Measurements from ENCODE around the gene FKBP4. TPM values are rescaled to one million over a fixed set of nuclear protein-coding genes. Genes with fewer than 3 reads are reported as not detected.

The FKBP4 gene
- total and polyA plus RNA-seq, 7 donors, result 62.4 to 122 (median 86.2) TPM

DNA sequence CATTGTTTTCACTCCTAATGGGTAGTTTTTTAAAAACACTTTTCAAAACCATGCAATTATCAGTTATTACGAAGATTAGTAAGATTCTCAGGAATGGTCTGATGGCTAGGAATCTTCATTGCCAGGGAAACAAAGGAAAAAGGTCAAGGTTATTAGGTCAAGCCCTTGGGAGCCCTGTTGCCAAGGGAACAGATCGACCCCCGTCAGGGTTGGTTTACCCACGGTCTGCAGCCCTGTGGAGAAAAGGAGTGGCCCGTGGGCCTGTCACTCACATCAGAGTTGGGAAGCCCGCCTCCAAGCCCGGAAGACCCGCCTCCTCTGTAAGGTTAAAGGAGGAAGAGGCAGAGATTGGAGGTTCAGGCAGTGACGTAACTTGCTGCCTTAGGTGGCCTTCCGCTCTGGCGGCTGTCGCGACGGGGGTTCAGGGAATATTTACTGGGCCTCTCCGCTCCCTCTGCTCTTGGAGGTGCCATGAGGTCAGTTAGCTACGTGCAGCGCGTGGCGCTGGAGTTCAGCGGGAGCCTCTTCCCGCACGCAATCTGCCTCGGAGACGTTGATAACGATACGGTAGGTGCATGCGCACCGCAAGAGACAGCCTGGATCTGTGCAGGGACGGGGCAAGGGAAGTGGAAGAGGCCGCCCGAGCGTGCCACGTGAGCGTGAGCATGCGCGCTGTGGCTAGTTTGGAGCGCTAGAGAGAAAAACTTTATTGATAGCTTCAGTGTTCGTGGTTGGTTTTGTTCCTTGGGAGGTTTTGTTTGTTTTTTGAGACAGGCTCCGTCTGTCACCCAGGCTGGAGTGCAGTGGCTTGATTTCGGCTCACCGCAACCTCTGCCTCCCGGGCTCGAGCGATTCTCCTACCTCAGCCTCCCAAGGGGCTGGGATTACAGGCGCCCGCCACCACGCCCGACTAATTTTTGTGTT lies 17.8 kb downstream of the FKBP4 start, which contains the start of gene ITFG2:
Gene ITFG2 (plus strand): TSS at position 379 of the 924 bp plus-strand sequence. CDS start 93 bp downstream, at position 472.
- peaks cover 15% of the 10 kb centered on the region for H3K4me1 ChIP-seq
- no peaks in the 10 kb centered on the region for H3K27me3 ChIP-seq (ENCODE audit: insufficient read depth in 3 of 3, low read length in 2 of 3)
- H3K9me3 ChIP-seq, result no peaks in the 10 kb centered on the region
- peaks cover 0 to 17% of the 10 kb centered on the region in 2 donors for H3K36me3 ChIP-seq (ENCODE audit: insufficient read depth in 1 of 2, low read depth in 1 of 2)
- DNase-seq (peak; percentile 98 to 99), ATAC-seq (peak; percentile 95 to 98 (median 96))
- H3K27ac ChIP-seq, result peak within 1 kb of the TSS; percentile 94
- peak within 1 kb of the TSS; percentile 81 for H3K4me3 ChIP-seq
- intact Hi-C loops (cut with DNase I), result no loop called here
- TF ChIP-seq, protein P1, sequence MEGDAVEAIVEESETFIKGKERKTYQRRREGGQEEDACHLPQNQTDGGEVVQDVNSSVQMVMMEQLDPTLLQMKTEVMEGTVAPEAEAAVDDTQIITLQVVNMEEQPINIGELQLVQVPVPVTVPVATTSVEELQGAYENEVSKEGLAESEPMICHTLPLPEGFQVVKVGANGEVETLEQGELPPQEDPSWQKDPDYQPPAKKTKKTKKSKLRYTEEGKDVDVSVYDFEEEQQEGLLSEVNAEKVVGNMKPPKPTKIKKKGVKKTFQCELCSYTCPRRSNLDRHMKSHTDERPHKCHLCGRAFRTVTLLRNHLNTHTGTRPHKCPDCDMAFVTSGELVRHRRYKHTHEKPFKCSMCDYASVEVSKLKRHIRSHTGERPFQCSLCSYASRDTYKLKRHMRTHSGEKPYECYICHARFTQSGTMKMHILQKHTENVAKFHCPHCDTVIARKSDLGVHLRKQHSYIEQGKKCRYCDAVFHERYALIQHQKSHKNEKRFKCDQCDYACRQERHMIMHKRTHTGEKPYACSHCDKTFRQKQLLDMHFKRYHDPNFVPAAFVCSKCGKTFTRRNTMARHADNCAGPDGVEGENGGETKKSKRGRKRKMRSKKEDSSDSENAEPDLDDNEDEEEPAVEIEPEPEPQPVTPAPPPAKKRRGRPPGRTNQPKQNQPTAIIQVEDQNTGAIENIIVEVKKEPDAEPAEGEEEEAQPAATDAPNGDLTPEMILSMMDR (IDR thresholded peaks at IDR 0.05), result no peak
- 0 to 1% (median 0%) methylated on average over 48 of the region's 48 CpGs for WGBS, 3 donors

GRCh38 chr12:2813214-2814185 lies 18.7 kb downstream of the FKBP4 start:
- intact Hi-C loops (cut with DNase I), result no loop called here
- peak overlapping the region; percentile 81 for H3K4me3 ChIP-seq
- no peaks in the 10 kb centered on the region for H3K9me3 ChIP-seq
- peaks cover 15% of the 10 kb centered on the region for H3K4me1 ChIP-seq
- WGBS, 3 donors, result 14 to 20% (median 15%) methylated on average over 10 of the region's 10 CpGs
- peaks cover 0 to 23% of the 10 kb centered on the region in 2 donors for H3K36me3 ChIP-seq (ENCODE audit: insufficient read depth in 1 of 2, low read depth in 1 of 2)
- DNase-seq (no peak), ATAC-seq (peak; percentile 30 to 60 (median 32))
- H3K27me3 ChIP-seq (ENCODE audit: insufficient read depth in 3 of 3, low read length in 2 of 3), result no peaks in the 10 kb centered on the region
- H3K27ac ChIP-seq, result peak overlapping the region; percentile 94
- TF ChIP-seq, protein P1 (IDR thresholded peaks at IDR 0.05), result peak; percentile 49

GRCh38 chr12:2819810-2820209 lies 25.0 kb downstream of the FKBP4 start:
- no peak overlapping the region for H3K4me3 ChIP-seq
- H3K36me3 ChIP-seq (ENCODE audit: insufficient read depth in 1 of 2, low read depth in 1 of 2), result peaks cover 4 to 85% of the 10 kb centered on the region in 2 donors
- H3K27me3 ChIP-seq (ENCODE audit: insufficient read depth in 3 of 3, low read length in 2 of 3), result no peaks in the 10 kb centered on the region
- H3K27ac ChIP-seq, result no peak overlapping the region
- TF ChIP-seq, protein P1 (IDR thresholded peaks at IDR 0.05), result no peak
- H3K9me3 ChIP-seq, result no peaks in the 10 kb centered on the region
- peaks cover 6% of the 10 kb centered on the region for H3K4me1 ChIP-seq
- 90 to 96% (median 91%) methylated on average over 15 of the region's 15 CpGs for WGBS, 3 donors
- ATAC-seq, result no peak
- intact Hi-C loops (cut with DNase I), result no loop called here
- DNase-seq, result no peak

DNA sequence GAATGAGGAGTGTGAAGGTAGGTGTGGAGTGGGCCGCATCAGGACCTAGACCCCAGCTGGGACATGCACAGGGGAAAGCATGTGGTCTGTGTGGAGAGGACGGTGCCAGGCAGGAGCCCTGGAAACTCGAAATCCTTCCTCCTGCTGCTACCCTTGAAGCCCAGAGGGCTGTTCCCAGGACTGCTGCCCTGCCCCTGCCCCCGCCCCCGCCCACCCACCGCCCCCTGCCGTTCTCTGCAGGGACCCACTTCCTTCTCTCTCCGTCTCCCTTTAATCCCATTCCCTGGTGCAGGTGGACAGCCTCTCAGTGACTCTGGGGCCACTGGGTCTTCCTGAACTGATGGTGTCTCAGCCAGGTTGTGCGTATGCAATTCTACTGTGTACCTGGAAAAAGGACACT lies 25.7 kb downstream of the FKBP4 start:
- TF ChIP-seq, protein P1 (IDR thresholded peaks at IDR 0.05), result no peak
- WGBS, 3 donors, result 87% methylated on average over 9 of the region's 9 CpGs
- no peaks in the 10 kb centered on the region for H3K9me3 ChIP-seq
- peaks cover 8 to 91% of the 10 kb centered on the region in 2 donors for H3K36me3 ChIP-seq (ENCODE audit: insufficient read depth in 1 of 2, low read depth in 1 of 2)
- no peak overlapping the region for H3K27ac ChIP-seq
- intact Hi-C loops (cut with DNase I), result no loop called here
- no peak for ATAC-seq
- no peak for DNase-seq
- no peak overlapping the region for H3K4me3 ChIP-seq
- peaks cover under 1% of the 10 kb centered on the region for H3K4me1 ChIP-seq
- no peaks in the 10 kb centered on the region for H3K27me3 ChIP-seq (ENCODE audit: insufficient read depth in 3 of 3, low read length in 2 of 3)

Data from psoas muscle (tissue), 8 donors.